ENCODE measurements around the gene KIAA2012.
A peak's percentile ranks its signal among the peaks of the same experiment; 100 is the strongest.

The KIAA2012 gene

DNA sequence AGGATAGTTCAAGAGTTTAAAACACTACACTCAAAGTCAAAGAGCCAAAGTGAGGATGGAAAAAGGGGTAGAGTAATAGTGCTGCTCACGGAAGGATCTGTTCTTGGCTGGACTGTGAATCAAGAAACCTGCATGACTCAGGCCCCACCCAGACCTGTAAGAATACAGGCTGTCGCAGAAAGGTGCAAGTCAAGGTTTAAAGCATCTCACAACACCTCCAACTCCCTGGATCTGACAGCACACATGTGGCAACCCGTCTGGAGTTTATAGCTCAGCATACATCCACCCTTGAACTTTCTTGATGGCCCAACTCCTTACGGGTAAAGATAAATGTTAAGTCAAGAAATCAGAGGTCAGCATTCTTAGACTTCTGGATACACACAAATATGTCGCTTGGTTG lies 6.3 kb downstream of the KIAA2012 start:
- DNase-seq (ENCODE audit: low read depth in 2 of 3, low spot score in 2 of 3), result no peak

DNA sequence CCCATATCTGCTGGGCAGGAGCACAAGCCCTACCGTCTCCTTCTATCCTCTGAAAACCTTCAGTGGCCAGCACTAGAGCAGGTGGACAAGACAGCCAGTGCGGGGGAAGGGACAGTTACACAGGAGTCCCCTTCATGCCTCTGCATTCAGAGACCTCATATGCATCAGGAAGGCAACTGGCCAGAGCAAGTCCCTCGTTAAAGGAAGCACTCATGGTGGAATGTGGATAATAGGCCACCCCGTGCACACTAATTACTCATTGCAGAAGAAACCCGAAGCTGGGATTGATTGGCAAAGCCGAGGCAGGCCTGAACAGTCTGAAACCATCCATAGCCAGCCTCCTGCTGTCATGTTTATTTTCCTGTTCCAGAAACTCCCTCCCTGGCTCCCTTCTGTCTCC lies 11.2 kb downstream of the KIAA2012 start:
- no peak for DNase-seq (ENCODE audit: low read depth in 2 of 3, low spot score in 2 of 3)

DNA sequence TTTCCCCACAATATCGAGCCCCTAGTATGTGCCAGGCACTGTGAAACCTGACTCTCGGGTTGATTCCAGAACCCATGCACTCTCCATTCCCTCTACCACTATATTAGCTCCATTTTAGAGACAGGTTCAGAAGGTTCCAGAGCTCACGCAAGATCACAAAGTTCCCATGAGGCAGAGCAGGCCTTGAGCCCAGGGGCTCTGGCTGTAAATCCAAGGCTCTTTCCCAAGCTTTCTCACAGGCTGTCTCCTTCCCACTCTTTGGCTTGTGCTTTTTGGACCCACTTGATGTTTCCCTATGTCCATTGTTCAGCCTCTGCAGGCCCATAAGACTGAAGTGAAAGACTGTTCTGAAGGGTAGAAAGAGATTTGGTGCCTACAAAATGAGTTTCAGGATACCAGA lies 15.7 kb downstream of the KIAA2012 start:
- DNase-seq (ENCODE audit: low read depth in 2 of 3, low spot score in 2 of 3), result no peak

DNA sequence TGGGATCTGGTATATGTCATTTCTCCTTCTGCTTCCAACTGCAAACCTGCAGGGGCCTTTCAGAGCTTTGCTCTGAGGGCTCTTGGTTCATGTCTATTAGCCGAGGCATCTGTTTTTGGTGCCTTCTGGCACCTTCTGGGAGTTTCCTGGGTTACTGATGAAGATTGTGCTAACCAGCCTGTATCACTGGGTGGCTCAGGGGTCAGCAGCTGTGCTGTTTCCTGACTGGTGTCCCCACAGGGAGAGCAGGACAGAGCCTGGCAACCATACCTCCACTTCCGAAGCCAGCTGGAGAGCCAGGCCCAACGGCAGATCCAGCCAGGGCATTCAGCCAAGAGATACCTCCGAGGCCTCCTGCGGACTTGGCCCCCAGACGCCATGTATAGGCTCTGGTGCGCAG lies 17.5 kb downstream of the KIAA2012 start:
- DNase-seq (ENCODE audit: low read depth in 2 of 3, low spot score in 2 of 3), result no peak

DNA sequence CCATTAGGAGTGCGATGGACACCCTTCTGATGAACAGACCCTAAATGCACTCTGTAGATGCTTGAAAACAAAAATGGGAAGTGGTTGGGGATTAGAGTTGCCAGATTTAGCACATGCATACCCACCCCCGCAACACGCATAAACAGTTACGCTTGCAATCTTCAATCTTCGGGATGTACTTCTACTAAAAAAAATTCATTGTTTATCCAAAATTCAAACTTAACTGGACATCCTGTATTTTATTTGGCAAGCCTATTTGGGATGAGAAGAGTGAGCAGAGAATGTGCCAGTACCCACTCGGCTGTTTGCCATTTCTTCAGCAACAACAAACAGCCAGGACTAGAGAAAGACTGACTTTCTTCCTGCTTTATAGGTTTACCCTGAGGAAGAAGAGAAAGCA lies 18.4 kb downstream of the KIAA2012 start:
- no peak for DNase-seq (ENCODE audit: low read depth in 2 of 3, low spot score in 2 of 3)

DNA sequence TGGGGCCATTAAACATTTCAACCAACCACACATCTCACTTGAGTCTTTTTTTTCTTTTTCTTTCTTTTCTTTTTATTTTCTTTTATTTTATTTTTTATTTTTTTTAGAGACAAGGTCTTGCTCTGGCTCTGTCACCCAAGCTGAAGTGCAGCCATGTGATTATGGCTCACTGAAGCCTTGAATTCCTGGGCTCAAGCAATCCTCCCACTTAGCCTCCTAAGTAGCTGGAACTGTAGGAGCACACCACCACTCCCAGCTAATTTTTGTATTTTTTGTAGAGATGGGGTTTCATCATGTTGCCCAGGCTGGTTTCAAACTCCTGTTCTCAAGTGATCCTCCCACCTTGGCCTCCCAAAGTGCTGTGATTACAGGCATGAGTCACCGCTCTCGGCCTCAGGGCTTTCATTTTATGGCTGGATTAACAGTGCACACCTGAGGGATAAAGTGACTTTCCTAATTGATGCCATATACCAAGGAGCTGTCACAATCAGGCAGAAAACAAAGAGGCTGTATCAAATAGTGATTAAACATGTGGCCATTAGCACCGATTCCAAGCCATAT lies 21.5 kb downstream of the KIAA2012 start:
- no peak for DNase-seq (ENCODE audit: low read depth in 2 of 3, low spot score in 2 of 3)

DNA sequence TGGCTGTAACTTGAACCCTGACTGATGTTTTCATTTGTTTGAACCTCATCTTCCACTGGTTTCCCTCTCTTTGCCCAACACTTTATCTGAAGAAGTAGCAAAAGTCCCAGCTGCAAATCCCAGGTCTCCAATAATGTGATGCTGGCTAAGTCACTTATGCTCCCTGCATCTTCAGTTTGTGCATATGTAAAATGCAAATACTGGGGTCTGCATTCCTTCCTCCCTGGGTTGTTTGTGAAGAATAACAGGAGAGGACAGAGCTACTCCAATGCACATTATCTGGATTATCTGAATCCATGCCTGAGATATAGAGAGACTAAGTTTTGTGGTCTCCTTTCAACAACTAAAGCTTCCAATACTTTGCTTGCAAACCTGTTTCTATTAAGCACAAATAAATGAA lies 22.2 kb downstream of the KIAA2012 start:
- no peak for DNase-seq (ENCODE audit: low read depth in 2 of 3, low spot score in 2 of 3)

DNA sequence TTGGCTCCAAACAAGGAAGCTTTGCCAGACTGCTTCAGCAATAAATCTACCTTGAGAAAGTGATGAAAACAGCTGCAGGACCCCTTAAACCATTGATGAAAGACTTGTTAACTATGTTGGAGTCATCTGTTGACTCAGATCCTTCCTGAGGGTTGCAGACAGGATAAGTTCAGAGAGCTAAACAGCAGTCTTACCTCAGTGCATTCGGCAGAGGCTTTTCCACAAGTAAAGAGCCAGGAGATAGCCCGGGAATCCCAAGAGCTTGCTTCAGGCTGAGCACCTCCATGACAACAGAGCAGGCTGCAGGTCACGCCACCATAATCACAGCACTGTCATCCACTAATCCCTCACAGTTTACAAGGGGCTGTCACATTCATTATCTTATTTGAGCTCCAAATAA lies 23.7 kb downstream of the KIAA2012 start:
- no peak for DNase-seq (ENCODE audit: low read depth in 2 of 3, low spot score in 2 of 3)

DNA sequence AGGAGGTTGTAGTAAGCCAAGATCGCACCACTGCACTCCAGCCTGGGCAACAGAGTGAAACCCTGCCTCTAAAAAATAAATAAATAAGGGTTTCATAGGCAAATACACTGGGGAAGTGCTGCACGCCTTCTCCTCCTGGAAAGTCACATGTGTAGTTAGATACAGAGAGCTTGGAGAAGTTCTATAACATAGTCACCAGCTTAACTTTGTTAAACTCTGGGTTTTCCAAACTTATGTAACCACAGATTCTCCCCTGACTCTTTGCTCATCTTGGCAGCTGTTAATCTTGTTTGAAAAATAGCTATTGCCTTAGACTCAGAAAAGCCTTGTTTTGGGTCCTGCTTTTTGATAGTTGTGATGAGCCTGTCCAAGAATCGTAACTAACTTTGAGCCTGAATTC lies 25.2 kb downstream of the KIAA2012 start:
- DNase-seq (ENCODE audit: low read depth in 2 of 3, low spot score in 2 of 3), result no peak

DNA sequence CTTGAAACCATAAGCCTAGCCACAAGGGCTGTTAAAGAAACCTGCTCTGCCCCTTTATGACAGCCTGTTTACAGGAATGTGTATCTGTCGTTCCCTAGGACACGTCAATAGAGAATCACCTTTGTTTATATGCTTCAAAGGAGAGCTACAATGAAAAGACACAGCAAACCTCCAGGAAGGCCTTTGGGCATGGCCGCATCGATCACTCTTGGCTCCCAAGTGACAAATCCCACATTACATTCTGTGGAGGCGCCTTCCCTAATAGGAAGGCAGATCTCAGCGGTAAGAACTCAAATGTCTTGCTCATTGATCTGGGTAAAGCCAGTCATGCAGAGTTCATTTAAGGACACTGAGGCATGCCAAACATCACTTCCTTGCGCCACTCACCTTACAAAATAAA lies 26.5 kb downstream of the KIAA2012 start:
- DNase-seq (ENCODE audit: low read depth in 2 of 3, low spot score in 2 of 3), result no peak

DNA sequence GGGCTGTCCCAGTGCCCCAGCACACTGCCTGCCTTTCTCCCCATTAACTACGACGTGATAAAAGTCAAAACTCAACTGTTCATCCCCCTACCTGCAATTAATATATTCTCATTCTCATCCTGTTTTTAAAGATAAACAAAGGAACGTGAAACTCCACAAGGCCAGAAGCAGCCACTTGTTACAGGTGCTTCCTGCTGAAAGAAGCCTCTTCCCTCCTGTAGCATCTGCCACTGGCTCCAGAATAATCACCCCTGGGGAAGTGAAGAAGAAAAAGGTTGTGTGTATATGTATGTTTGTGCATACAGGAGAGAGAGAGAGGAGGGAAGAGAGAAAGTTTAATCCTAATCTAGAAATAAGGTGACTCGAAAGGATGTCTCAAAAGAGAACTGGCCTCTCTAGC lies 27.1 kb downstream of the KIAA2012 start:
- DNase-seq (ENCODE audit: low read depth in 2 of 3, low spot score in 2 of 3), result no peak

DNA sequence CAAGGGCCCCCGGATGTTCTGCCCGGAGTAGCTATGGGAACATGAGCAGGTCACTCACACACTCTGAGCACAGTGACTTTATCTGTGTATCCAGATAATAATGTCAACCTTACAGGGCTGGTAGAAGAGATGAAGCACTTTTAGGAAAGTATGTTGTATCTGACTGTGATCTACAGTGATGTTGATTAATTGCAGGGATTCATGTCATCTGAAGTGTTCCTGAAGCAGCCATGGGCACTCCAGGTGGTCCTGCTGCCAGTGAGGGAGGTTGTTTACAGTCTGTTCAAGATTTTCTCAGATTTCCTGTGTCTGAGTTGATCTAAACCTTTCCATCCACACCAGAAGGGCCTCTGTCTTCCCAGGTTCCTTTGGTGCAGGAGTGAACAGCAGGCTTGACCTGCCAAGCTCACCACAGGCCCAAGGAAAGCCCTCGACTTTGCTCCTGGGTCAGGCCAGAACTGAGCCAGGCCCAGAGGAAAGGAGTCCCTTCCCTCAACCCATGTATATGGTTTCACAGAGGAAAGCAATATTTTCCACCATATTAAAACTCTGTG lies 28.0 kb downstream of the KIAA2012 start:
- DNase-seq (ENCODE audit: low read depth in 2 of 3, low spot score in 2 of 3), result no peak

DNA sequence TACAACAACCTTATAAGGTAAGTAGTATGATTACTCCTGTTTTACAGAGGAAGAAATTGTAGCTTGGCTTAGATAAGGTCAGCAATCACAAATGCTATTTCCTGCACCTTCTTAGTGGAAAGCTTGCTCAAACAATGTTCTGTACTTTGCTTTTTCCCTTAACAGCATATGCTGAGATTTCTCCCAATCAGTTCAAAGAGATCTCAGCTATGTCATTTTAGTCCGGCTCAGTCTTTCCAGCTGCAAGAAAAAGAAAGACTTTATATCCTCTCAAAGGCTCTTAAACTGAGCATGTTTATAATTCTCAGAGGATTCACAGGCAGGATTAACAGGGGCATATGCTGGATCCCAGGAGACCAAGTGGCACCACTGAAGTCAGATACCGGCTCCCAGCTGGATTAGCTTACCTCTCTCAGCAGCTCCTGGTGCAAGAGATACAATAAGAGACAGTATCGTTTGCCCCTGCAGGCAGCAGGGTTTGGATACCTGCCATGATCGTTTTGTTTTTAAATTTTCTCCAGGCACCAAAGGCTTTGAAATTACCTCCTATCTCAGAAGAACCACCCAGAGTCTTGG lies 29.5 kb downstream of the KIAA2012 start:
- no peak for DNase-seq (ENCODE audit: low read depth in 2 of 3, low spot score in 2 of 3)

DNA sequence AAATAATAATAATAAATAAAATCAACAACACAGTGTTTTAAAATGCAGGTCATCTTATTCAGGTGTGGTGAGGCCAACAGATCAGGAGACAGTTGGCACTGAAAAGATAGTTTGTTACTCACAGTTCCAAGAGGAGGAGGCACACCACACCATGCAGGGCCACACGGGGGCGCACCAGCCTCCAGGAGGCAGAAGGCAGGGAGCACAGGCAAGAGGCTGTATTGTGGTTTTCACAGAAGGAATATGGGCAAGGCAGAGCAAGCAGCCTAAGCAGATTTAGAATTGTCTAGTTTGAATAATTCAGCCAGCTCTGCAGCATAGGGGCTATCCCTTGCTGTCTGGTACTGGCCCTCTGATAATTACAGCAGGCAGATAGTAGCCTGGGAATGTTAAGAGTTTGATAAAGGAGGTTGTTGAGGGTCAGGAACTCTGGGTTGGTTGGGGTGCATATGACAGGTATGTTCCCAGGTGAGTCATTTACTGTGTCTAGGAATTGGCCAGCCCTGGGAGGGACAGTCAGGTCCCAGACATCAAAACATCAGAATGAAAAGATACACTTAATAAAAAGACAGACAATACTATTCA lies 31.3 kb downstream of the KIAA2012 start:
- peak; percentile 2 to 23 (median 18) for DNase-seq (ENCODE audit: low read depth in 2 of 3, low spot score in 2 of 3)

DNA sequence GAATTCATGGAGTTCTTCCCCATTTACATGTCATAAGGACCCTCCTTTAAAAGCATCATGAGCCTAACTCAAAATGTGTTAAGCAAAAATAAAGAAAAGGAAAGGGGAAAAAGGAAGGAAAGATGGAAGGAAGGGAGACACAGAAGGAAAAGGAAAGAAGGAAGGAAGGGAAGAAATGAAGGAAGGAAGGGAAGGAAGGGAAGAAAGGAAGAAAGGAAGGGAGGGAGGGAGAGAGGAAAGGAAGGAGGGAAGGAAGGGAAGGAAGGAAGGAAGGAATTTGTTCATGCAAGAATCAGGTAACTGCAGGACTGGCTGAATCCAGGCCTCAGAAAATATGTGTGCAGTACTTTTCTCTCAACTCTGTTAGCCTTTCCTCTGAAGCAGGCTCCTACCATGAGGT lies 32.0 kb downstream of the KIAA2012 start:
- DNase-seq (ENCODE audit: low read depth in 2 of 3, low spot score in 2 of 3), result no peak

DNA sequence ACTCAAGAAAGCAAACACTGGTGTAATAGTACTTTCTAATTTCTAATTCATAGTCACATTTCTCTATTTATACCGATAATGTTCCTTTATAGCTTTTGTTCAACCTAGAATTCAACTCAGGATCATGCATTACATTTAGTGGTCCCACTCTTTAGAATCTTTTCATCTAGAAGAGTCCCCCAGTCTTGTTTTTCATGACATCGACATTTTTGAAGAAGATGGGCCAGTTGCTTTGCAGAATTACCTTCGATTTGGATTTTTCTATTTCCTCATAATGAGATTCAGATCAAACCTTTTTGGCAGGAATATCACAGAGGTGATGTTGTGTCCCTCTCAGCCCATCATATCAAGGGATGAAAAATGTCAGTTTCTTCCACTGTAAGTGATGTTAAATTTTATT lies 35.3 kb downstream of the KIAA2012 start:
- no peak for DNase-seq (ENCODE audit: low read depth in 2 of 3, low spot score in 2 of 3)

DNA sequence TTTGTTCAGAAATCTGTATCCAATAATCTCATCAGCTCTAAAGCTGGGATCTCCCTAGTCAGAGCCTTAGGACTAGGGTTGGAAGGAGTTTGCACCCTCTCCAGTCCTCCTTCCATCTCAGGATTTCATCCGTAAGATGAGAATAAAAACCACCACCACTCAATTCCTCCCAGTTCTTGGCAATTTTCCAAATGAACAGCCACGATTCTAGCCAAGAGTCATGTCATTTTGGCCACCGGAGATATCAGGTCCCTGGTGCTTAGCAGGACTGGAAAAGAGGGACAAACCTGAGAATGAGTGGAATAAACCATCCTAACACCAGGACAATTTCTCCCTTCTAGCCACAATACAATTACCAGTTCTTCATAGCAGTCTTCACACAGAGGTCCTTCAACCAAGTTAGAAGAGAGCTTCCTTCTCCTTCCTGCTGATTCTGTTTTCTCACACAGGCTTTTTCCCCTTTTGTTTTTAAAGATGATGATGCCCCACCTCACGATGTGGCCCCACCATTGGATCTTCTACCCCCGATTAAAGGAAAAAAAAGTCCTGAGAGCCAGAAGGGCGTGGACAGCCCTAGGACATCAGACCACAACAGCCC lies 36.2 kb downstream of the KIAA2012 start:
- no peak for DNase-seq (ENCODE audit: low read depth in 2 of 3, low spot score in 2 of 3)

DNA sequence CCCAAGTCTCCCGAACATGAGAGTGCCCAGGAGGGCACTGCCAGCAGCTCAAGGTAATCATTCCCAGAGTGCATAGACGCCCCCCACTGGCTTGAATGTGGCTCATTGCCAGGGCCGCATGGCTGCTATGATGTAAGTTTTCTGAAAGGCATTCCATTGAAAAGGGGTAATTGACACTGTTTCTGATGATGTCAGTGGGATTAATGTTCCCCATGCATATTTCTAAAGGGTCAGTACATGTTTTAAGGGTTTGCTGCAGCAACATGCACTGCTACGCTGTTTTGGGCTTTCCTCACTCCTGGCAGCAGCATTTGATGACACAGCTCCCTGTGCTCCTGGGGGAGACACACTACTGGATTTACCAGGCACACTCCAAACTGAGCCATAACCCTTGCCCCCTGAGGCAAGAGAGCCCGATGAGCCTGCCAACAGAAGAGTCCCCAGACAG lies 36.7 kb downstream of the KIAA2012 start:
- DNase-seq (ENCODE audit: low read depth in 2 of 3, low spot score in 2 of 3), result no peak

DNA sequence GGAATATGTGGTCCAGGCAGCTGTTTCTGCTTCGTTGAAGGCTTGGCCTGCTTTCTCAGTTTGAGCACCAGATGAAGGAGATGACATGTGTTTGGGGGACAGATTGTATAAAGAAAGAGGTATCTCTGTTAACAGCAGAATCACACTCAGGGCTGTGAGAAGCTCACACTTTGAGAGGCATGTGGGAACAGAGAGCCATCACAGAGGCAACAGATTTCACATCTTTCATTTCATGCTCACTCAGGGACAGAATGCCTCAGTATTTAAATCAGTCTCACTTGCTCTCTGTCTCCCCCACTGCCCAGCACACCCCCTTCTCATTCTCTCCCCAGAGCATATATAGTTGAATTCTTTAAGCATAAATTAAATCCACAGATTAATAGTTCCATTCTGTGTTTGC lies 37.4 kb downstream of the KIAA2012 start:
- DNase-seq (ENCODE audit: low read depth in 2 of 3, low spot score in 2 of 3), result no peak

DNA sequence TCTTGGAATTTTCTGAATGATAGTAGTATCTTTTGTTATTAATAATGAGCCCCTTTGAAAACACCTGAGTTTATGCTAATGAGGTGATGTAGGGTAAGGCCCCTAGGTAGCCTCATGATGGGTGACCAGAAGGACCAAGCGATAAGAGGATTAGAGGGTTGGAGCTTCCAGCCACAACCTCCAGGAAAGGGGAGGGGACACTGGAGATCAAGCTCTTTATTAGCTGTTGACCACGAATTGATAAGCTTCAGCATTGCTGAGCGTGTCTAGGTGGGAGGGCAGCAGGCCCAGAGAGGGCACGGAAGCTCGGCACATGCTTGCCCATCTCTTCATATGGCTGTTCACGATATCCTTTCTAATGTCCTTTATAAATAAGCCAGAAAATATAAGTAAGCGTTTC lies 39.0 kb downstream of the KIAA2012 start:
- DNase-seq (ENCODE audit: low read depth in 2 of 3, low spot score in 2 of 3), result no peak

DNA sequence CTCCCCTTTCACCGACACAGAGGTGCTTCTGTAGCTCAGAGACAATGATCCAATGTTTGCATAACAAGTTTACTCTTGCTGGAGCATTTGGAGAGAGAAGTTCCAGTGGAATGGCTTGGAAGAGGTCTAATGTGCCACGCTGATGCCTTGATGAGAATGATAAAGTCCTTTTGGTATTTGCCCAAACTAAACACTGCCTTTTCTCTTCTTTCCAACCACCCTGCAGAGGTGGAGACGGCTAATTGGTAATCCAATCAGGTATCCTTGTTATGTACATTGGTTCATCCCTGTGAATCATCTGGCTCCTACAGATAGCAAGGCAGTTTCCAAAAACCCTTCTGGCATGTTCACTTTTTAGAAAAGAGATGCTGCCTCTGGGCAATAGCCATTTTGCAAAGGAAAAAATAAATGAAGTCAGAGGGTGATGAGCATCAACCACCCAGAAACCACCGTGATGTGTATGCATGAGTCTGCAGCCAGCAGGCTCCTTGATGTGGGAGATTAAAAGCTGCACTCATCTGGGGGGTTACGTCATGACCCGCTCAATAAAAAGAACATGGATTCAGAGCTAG lies 40.6 kb downstream of the KIAA2012 start:
- no peak for DNase-seq (ENCODE audit: low read depth in 2 of 3, low spot score in 2 of 3)

DNA sequence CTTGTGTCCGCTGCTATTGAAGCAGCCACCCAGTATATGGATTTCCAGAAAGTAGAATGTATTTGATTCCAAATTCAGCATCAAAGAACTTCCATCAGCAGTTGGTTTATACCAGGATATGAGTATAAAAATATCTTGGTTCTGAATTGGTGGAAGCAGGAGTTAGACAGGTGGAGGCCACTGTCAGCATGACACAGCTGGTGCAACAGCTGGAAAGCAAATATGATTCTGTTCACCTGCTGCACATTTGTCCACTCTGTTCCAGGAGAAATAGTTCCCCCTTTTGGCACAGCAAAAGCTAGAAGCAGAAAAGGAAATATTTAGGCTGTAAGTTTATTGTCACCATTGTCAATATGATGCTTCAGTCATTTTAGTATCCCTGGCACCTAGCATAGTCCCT lies 41.2 kb downstream of the KIAA2012 start:
- DNase-seq (ENCODE audit: low read depth in 2 of 3, low spot score in 2 of 3), result no peak

Measured in activated CD8-positive, alpha-beta memory T cell treated with anti-CD3 and anti-CD28 coated beads for 48 hours (primary cell).